Nephron progenitor cell (in vitro differentiated cells): ENCODE results near the gene DNM2.
A peak's percentile ranks its signal among the peaks of the same experiment; 100 is the strongest.

Experiments used
- DNase-seq: peaks from one replicate; pipeline ENCODE4 v3.0.0; 2021
- H3K27ac Mint-ChIP-seq: 2 replicates; pipeline ENCODE4 v1.8.0; 2021; ENCODE audit warnings: mild to moderate bottlenecking, moderate library complexity, mixed read lengths
- H3K27me3 Mint-ChIP-seq: 2 replicates; pipeline ENCODE4 v1.8.0; 2021; ENCODE audit warnings: mild to moderate bottlenecking, low read depth, mixed read lengths; ENCODE audit not compliant: poor library complexity
- H3K36me3 Mint-ChIP-seq: 2 replicates; pipeline ENCODE4 v1.8.0; 2021; ENCODE audit warnings: low read depth, mixed read lengths
- H3K4me1 Mint-ChIP-seq: 2 replicates; pipeline ENCODE4 v1.8.0; 2021; ENCODE audit warnings: mixed read lengths
- H3K4me3 Mint-ChIP-seq: 2 replicates; pipeline ENCODE4 v1.8.0; 2021; ENCODE audit warnings: mild to moderate bottlenecking, moderate library complexity, mixed read lengths
- H3K9me3 Mint-ChIP-seq: 2 replicates; pipeline ENCODE4 v1.8.0; 2021; ENCODE audit warnings: mild to moderate bottlenecking, moderate library complexity, mixed read lengths
- TF ChIP-seq, protein P1 (sequence below): fragments of 200-600 bp; sonication (generic); IDR thresholded peaks from 2 replicates; pipeline ENCODE4 v1.5.0; 2021; ENCODE audit warnings: antibody characterized with exemption

Gene DNM2

GRCh38 chr19:10826231-10826630 lies 108.4 kb downstream of the DNM2 start:
- no peak overlapping the region for H3K4me3 Mint-ChIP-seq

DNA sequence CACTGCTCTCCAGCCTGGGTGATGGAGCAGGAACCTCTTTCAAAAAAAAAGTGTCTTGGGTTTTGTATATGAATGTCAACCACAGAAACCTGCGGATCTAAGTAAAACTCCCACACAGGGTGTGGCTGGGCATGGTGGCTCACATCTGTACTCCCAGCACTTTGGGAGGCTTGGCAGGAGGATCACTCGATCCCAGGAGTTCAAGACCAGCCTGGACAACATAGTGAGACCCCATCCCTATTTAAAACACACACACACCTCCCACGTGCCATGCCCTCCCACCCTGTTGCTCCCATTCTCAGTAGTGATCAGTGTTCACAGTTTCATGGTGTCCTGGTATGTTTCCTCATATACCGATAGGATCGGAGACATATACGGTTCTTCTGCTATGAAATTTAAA lies 109.0 kb downstream of the DNM2 start:
- H3K4me3 Mint-ChIP-seq, result no peak overlapping the region
- peaks cover 3% of the 10 kb centered on the region for H3K27me3 Mint-ChIP-seq
- TF ChIP-seq, protein P1, sequence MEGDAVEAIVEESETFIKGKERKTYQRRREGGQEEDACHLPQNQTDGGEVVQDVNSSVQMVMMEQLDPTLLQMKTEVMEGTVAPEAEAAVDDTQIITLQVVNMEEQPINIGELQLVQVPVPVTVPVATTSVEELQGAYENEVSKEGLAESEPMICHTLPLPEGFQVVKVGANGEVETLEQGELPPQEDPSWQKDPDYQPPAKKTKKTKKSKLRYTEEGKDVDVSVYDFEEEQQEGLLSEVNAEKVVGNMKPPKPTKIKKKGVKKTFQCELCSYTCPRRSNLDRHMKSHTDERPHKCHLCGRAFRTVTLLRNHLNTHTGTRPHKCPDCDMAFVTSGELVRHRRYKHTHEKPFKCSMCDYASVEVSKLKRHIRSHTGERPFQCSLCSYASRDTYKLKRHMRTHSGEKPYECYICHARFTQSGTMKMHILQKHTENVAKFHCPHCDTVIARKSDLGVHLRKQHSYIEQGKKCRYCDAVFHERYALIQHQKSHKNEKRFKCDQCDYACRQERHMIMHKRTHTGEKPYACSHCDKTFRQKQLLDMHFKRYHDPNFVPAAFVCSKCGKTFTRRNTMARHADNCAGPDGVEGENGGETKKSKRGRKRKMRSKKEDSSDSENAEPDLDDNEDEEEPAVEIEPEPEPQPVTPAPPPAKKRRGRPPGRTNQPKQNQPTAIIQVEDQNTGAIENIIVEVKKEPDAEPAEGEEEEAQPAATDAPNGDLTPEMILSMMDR, result no peak
- H3K4me1 Mint-ChIP-seq, result peaks cover 3% of the 10 kb centered on the region
- no peaks in the 10 kb centered on the region for H3K9me3 Mint-ChIP-seq
- H3K36me3 Mint-ChIP-seq, result peaks cover 32% of the 10 kb centered on the region
- no peak overlapping the region for H3K27ac Mint-ChIP-seq
- no peak for DNase-seq

More at GRCh38 chr19:10826231-10826630, 108.4 kb downstream of the DNM2 start:
- Mint-ChIP-seq H3K4me1 (no peaks in the 10 kb centered on the region), H3K9me3 (no peaks in the 10 kb centered on the region), H3K27ac (no peak overlapping the region), H3K27me3 (peaks cover 3% of the 10 kb centered on the region), H3K36me3 (peaks cover 37% of the 10 kb centered on the region)
- TF ChIP-seq, protein P1, result no peak
- no peak for DNase-seq

DNA sequence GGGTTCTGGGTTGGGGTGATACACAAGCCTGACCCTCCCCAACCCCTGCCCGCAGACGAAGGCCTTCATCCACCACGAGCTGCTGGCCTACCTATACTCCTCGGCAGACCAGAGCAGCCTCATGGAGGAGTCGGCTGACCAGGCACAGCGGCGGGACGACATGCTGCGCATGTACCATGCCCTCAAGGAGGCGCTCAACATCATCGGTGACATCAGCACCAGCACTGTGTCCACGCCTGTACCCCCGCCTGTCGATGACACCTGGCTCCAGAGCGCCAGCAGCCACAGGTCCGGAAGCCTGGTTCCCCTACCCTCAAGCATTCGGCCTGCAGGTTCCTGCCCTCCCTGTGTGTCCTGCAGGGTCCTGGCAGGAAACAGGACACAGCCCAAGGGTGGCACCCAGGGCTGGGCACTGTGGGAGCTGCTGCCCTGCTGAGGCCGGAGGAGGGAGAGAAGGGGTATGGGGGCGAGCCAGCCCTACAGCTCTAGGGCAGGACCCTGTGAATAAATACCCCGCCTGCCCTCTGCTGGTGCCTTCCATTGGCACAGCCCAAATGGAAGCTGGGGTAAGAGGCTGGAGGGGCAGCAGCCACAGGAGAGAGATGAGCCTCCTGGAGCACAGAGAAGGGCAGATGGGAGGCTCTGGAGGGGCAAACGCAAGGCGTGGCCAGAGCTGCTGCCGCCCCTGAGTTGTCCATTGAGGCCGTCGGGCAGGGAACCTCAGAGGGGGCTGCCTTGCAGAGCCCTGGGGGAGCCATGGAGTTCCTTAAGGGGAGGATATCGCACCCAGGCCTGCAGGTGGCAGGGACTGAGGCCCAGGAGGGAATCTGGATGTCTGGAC lies 111.3 kb downstream of the DNM2 start:
- Mint-ChIP-seq H3K27ac (no peak overlapping the region), H3K4me1 (peaks cover 14% of the 10 kb centered on the region), H3K36me3 (peaks cover 29% of the 10 kb centered on the region), H3K27me3 (peaks cover 3% of the 10 kb centered on the region), H3K9me3 (no peaks in the 10 kb centered on the region), H3K4me3 (no peak overlapping the region)
- TF ChIP-seq, protein P1, result no peak
- no peak for DNase-seq

- H3K27me3 Mint-ChIP-seq, result peaks cover 3% of the 10 kb centered on the region
- peaks cover 14% of the 10 kb centered on the region for H3K4me1 Mint-ChIP-seq
These were observed 112.1 kb downstream of the DNM2 start for GRCh38 chr19:10829967-10830366.

GRCh38 chr19:10830370-10830769 lies 112.5 kb downstream of the DNM2 start:
- no peak for DNase-seq
- Mint-ChIP-seq H3K9me3 (no peaks in the 10 kb centered on the region), H3K27ac (peak overlapping the region; percentile 39), H3K27me3 (peaks cover 4% of the 10 kb centered on the region), H3K36me3 (peaks cover 21% of the 10 kb centered on the region), H3K4me1 (peaks cover 16% of the 10 kb centered on the region), H3K4me3 (no peak overlapping the region)
- TF ChIP-seq, protein P1, result no peak

More at GRCh38 chr19:10829967-10830366, 112.1 kb downstream of the DNM2 start:
- H3K4me3 Mint-ChIP-seq, result no peak overlapping the region
- no peaks in the 10 kb centered on the region for H3K9me3 Mint-ChIP-seq
- H3K27ac Mint-ChIP-seq, result peak overlapping the region; percentile 39
- TF ChIP-seq, protein P1, result no peak
- H3K36me3 Mint-ChIP-seq, result peaks cover 22% of the 10 kb centered on the region
- DNase-seq, result no peak
